NCI-H2107 treated with DMSO at 0.1 percent for 48 hours (cell line): ENCODE results near the gene TTC24.
"Not testable (repeated sequence)": the region's sequence is repeated elsewhere in the genome, so short reads cannot be mapped to it uniquely, and the experiment has no call there.

Source experiments
- DNase-seq: peaks from one replicate; lab custom pipeline; 2025; ENCODE audit not compliant: unreplicated experiment; lab: John Stamatoyannopoulos, UW

Gene TTC24

DNA sequence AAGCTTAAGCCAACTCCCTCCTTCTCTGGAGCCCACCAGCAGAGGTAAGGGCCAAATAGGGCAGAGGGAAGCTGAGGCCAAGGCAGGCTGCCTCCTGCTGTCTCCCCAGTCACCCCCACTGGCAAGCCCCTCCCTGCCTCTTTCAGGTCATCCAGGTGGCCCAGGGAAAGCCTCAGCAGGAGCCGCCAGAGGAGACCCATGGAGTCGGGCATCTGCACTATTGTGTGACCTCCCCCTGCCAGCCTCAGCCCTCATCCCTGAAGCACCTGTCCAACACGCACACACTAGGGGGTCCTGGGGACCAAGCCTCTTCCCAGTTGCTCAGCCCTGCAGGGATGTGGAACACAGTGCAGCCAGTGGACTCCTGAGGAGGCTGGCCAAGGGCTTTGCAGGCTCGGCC is 6.8 kb downstream of the TTC24 start:
- DNase-seq, result no peak

GRCh38 chr1:156586892-156587477 is 7.5 kb downstream of the TTC24 start:
- DNase-seq, result no peak

- DNase-seq, result not testable (repeated sequence)
These were observed 8.4 kb downstream of the TTC24 start for GRCh38 chr1:156587927-156588326.

- DNase-seq, result no peak
These were observed 10.0 kb downstream of the TTC24 start for GRCh38 chr1:156589546-156589945.

GRCh38 chr1:156590326-156591180 is 11.0 kb downstream of the TTC24 start:
- peak; percentile 18 for DNase-seq

DNA sequence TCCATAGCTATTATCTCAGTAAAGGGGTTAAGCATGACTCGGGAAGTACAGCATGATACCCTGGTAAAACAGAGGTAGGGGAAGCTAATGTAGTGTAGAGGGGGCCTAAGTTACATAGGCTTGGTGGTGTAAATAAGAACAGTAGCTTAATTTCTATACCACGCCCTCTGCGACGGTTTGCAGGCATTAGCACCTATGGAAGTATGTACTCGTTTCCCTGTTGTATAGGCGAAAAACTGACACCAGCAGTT is 11.6 kb downstream of the TTC24 start:
- no peak for DNase-seq

GRCh38 chr1:156591432-156592157 is 12.1 kb downstream of the TTC24 start, which contains the start of gene NAXE:
NAXE (plus strand) TSS chr1:156591776; CDS start chr1:156591805, 29 bp downstream.
- DNase-seq, result peak; percentile 24

DNA sequence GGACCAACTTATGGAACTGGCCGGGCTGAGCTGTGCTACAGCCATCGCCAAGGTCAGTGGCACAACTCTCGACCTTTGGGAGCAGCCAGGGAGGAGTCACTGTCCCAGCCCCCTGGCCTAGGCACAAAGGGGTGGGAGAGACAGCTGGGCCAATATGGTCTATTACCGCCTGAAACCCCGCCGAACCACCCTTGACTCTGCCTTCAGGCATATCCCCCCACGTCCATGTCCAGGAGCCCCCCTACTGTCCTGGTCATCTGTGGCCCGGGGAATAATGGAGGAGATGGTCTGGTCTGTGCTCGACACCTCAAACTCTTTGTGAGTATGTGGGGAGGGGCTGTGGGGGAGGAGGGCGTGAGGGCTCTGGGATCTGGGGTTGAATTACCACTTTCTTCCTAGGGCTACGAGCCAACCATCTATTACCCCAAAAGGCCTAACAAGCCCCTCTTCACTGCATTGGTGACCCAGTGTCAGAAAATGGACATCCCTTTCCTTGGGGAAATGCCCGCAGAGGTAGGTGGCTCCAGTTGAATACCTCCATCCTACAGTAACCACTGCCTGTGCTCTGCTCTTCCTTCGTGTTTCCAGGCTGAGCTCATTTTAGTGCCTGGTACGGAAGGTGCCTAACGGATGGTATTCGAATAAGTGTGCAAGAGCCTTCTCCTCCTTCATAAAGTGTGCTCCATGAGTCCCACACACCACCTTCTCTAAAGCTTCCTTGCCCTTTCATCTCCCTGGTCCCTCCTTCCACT is 12.8 kb downstream of the TTC24 start:
- no peak for DNase-seq

DNA sequence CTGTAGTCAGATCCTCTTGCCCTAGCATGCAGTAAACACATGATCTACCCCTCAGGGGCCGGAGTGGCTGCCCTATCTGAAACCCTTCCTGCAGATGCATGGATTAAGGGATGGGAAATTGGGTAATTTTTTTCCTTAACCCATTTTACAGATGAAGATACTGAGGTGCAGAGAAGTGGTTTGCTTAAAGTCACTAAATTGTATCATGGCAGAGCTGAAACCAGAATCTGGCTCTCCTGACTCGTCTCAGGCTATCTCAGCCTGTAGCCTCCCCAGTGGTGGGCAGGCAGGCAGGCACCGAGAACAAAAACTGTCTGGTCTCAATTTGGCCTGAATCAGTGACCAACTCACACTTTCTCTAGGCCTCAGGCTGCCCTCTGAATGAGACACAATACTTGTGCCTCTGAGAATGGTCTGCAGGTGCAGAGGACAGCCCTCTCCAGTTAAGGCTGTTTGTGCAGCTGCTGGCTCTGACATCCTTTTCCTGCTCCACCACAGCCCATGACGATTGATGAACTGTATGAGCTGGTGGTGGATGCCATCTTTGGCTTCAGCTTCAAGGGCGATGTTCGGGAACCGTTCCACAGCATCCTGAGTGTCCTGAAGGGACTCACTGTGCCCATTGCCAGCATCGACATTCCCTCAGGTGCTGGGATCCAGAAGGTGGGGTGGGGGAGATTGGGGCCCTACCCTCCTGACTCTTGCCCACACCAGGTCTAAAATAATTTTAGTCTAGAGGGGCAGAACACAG is 13.6 kb downstream of the TTC24 start:
- DNase-seq, result no peak

DNA sequence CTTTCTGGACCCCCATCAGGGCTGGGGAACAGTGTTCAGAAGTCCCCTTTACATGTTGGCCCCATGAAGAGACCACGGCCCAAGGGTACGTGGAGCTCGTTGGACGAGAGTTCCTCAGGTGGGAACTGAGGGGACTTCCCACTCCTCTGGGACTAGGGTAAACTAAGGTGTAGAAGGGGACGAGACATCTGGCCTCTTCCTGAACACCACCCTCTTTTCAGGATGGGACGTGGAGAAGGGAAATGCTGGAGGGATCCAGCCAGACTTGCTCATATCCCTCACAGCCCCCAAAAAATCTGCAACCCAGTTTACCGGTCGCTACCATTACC is 14.1 kb downstream of the TTC24 start:
- no peak for DNase-seq

GRCh38 chr1:156594190-156594589 is 14.7 kb downstream of the TTC24 start:
- DNase-seq, result no peak

DNA sequence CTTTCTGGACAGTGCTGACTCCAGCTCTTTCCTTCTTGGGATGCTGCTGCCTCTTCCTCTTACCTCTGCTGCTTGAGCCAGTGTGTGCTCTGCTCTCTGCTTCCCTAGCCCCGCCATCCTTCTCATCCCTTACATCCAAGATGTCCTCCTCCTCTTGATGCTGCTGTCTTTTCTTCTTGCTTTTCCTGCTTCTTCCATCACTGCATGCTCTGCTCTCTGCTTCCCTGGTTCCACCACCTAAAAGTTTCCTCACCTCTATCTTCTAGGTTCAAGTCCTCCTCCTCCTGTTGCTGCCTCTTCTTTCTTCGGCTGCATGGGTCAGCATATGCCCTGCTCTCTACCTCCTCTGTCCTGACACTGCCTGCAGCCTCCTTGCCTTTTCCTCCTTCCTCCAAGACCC is 15.5 kb downstream of the TTC24 start:
- no peak for DNase-seq

DNA sequence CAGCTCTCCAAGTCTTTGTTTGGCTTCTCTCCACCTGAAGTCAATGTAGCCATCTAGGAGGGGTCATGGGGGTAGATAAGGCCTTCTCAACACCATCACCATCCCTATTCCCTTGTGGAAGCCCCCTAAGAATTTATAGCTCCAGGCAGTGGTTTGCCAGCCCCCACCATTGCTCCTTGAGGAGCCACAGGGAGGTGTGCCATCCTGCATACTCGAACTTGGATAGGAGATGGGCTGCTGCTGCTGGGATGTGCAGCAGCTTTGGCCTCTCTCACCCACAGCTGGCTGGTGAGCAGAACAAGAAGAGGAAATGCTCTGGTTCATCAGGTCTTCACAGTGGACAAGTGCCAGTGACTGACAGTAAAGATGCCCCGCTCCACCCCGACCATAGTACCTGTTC is 16.9 kb downstream of the TTC24 start:
- no peak for DNase-seq

DNA sequence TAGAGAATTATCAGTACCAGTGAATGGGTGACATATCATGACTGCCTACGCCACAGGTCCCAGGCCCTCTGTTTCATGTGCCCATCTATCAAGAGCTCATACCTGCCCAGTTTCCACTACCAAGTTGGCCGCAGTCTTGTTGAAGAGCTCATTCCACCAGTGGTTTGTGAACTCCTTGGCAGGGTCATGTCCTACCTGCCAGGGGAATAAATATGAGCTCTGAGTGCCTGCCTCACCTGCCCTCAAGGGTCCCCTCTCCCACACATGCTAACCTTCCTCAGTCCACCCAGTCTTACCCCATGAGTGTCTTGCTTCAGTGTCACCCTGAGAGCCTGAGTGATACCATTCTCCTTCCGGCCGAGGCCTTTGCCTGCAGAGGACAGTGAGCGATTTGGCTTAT is 18.6 kb downstream of the TTC24 start:
- no peak for DNase-seq

DNA sequence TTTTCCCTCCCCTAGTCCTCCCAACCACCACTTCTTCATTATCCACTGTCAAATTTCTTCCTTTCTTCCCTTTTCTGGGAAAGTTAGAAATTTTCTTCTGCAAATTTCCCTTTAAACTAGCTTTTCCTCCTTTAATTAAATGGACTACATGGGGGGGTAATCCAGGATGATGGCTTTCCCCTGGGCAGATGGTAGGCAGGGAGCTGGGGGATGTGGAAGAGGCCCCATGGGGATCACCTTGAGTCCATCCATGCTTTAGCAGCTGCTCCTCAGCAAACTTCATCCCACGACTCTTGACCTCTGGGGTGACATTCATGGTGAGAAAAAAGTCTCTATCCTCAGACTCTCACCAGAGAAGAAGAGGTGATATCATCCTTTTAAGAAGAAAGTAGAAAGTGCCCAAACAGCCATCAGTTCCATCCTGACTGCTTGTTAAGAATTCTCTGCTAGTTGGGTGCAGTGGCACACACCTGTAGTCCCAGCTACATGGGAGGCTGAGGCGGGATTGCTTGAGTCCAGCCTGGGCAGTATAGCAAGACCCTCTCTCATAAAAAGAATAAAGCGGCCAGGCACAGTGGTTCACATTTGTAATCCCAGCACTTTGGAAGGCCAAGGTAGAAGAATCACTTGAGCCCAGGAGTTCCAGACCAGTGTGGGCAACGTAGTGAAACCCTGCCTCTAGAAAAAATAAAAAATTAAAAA is 19.4 kb downstream of the TTC24 start:
- DNase-seq, result no peak

GRCh38 chr1:156599811-156600210 is 20.3 kb downstream of the TTC24 start:
- no peak for DNase-seq

- DNase-seq, result no peak
These were observed 21.2 kb downstream of the TTC24 start for GRCh38 chr1:156600733-156601121.

DNA sequence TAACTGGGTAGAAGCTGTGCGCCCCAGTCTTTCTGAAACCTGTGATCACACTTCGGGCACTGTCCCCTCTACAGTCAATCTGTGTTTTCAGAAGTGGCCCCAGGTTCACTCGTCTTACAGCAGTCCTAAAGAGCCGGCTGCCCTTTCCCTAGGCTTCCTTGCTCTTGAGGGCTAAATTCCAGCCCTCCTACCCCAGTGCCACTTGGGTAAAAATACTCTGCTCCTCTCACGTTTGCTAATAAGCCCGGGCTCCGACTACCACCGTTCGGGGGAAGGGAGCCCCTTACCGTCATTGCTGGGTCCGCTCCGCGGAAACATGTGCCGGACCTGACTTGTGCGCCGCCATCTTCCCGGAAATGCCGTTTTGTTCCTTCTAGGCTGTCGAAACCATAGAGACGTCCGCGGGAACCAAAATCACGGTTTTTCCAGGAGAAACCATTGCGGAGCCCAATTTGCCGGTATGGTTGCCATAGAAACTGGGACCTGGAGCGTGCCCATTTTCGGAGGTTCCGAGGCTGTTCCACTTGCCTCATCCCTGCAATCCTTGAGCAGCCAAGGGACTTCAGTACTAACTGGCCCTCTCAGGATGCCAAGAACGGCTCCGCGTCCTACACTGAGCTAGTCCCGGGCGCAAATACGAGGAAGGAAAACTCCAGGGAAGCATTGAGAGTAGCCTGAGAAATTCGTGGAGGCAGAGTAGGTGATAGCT is 21.8 kb downstream of the TTC24 start, which contains the start of gene GPATCH4:
Gene GPATCH4, minus strand, starts transcription at position 358 of the 709 bp plus-strand sequence.
- DNase-seq, result peak; percentile 75

GRCh38 chr1:156601892-156602291 is 22.4 kb downstream of the TTC24 start:
- DNase-seq, result no peak

DNA sequence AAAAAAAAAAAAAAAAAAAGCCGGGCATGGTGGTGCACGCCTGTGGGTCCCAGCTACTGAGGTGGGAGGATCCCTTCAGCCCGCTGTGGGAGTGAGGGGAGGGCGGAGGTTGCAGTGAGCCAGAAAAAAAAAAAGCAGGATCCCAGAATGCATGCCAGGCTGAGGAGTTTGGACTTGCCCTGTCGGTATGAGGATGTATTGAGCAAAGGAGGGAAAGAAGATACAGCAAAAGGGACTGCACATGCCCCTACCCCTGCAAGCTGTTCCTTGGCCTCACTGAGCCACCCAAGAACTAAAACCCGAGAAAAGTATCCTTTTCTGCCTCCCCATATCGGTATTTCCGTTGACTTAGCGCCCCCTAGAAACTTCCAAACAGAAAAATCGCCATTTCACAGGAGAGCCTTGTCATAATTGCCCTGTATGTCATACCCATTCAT is 23.1 kb downstream of the TTC24 start:
- DNase-seq, result no peak
